HEK293 (cell line): ENCODE data around the gene PTPRA.

Source experiments
- CTCF ChIA-PET: fragments of 350-600 bp; formaldehyde crosslinking; extraction: SDS; loops from one replicate; lab custom pipeline; 2021; ENCODE audit warnings: antibody characterized with exemption; lab: Yijun Ruan, JAX
- POLR2A ChIA-PET: fragments of 300-600 bp; formaldehyde crosslinking; extraction: SDS; loops from one replicate; lab custom pipeline; 2020; ENCODE audit warnings: antibody characterized with exemption, inconsistent platforms; lab: Yijun Ruan, JAX
- H3K27ac ChIP-seq: fragments of 200-500 bp; sonication (Bioruptor generic); 2 replicates; pipeline ENCODE4 v1.5.1; 2014; ENCODE audit warnings: low read depth, low read length, control low read depth, inconsistent platforms; ENCODE audit errors: extremely low read depth
- H3K36me3 ChIP-seq, 2 experiments: fragments of 200-500 bp in 1 of 2; sonication (Bioruptor generic) in 1 of 2; 1 replicate in 1 of 2; 2 replicates in 1 of 2; pipeline ENCODE4 v1.5.1; 2014 to 2017; ENCODE audit warnings: inconsistent platforms in 2 of 2, low read length in 2 of 2; ENCODE audit not compliant: control insufficient read depth in 2 of 2, insufficient read depth in 1 of 2
- H3K4me1 ChIP-seq: fragments of 200-500 bp; sonication (Bioruptor generic); 2 replicates; pipeline ENCODE4 v1.5.1; 2014; ENCODE audit warnings: mild to moderate bottlenecking, low read length, inconsistent platforms; ENCODE audit not compliant: control insufficient read depth, insufficient read depth
- H3K4me3 ChIP-seq: 2 replicates; pipeline ENCODE4 v1.5.1; 2011; ENCODE audit warnings: low read depth, mild to moderate bottlenecking, control low read depth, low read length, moderate library complexity
- H3K9me3 ChIP-seq: fragments of 200-500 bp; sonication (Bioruptor generic); 2 replicates; pipeline ENCODE4 v1.5.1; 2014; ENCODE audit warnings: low read depth, low read length, inconsistent platforms; ENCODE audit not compliant: control insufficient read depth, insufficient read depth
- BCL11B ChIP-seq: fragments of 450-650 bp; formaldehyde crosslinking; IDR thresholded peaks from 2 replicates; pipeline ENCODE4 v1.5.1; 2016; ENCODE audit warnings: low read depth, missing biosample characterization, missing genetic modification characterization
- IKZF3 ChIP-seq: fragments of 450-650 bp; IDR thresholded peaks from 2 replicates; pipeline ENCODE4 v1.5.0; 2018; ENCODE audit warnings: missing biosample characterization, mild to moderate bottlenecking, missing genetic modification characterization, moderate library complexity
- INSM2 ChIP-seq: fragments of 450-650 bp; formaldehyde crosslinking; IDR thresholded peaks from 2 replicates; pipeline ENCODE4 v1.5.1; 2016; ENCODE audit warnings: missing biosample characterization, missing genetic modification characterization
- KLF17 ChIP-seq: fragments of 450-650 bp; formaldehyde crosslinking; IDR thresholded peaks from 2 replicates; pipeline ENCODE4 v1.5.1; 2016; ENCODE audit warnings: missing biosample characterization, missing genetic modification characterization
- KLF7 ChIP-seq: fragments of 450-650 bp; formaldehyde crosslinking; IDR thresholded peaks from 2 replicates; pipeline ENCODE4 v1.5.1; 2016; ENCODE audit warnings: missing biosample characterization, missing genetic modification characterization, borderline replicate concordance
- KLF8 ChIP-seq: fragments of 450-650 bp; formaldehyde crosslinking; IDR thresholded peaks from 2 replicates; pipeline ENCODE4 v1.5.1; 2016; ENCODE audit warnings: missing biosample characterization, missing genetic modification characterization
- SP2 ChIP-seq: fragments of 450-650 bp; formaldehyde crosslinking; IDR thresholded peaks from 2 replicates; pipeline ENCODE4 v1.5.1; 2016; ENCODE audit warnings: missing biosample characterization, missing genetic modification characterization
- TSHZ1 ChIP-seq: fragments of 450-650 bp; formaldehyde crosslinking; IDR thresholded peaks from 2 replicates; pipeline ENCODE4 v1.5.1; 2016; ENCODE audit warnings: missing biosample characterization, missing genetic modification characterization, borderline replicate concordance
- ZNF221 ChIP-seq: fragments of 450-650 bp; formaldehyde crosslinking; IDR thresholded peaks from 2 replicates; pipeline ENCODE4 v1.5.1; 2017; ENCODE audit warnings: missing biosample characterization, missing genetic modification characterization, borderline replicate concordance
- ZNF26 ChIP-seq: fragments of 450-650 bp; formaldehyde crosslinking; IDR thresholded peaks from 2 replicates; pipeline ENCODE4 v1.5.1; 2016; ENCODE audit warnings: missing biosample characterization, missing genetic modification characterization
- ZNF391 ChIP-seq: fragments of 450-650 bp; formaldehyde crosslinking; IDR thresholded peaks from 2 replicates; pipeline ENCODE4 v1.5.1; 2016; ENCODE audit warnings: low read depth, missing biosample characterization, missing genetic modification characterization, borderline replicate concordance
- ZNF433 ChIP-seq: fragments of 450-650 bp; formaldehyde crosslinking; IDR thresholded peaks from 2 replicates; pipeline ENCODE4 v1.5.1; 2016; ENCODE audit warnings: missing biosample characterization, missing genetic modification characterization, low read depth
- ZNF518A ChIP-seq: fragments of 450-650 bp; formaldehyde crosslinking; conservative IDR thresholded peaks from 2 replicates; pipeline ENCODE4 v1.5.1; 2016; ENCODE audit warnings: low read depth, missing biosample characterization, missing genetic modification characterization
- ZNF555 ChIP-seq: fragments of 450-650 bp; formaldehyde crosslinking; conservative IDR thresholded peaks from 2 replicates; pipeline ENCODE4 v1.5.1; 2017; ENCODE audit warnings: missing biosample characterization, mild to moderate bottlenecking, missing genetic modification characterization, inconsistent platforms
- ZNF660 ChIP-seq: fragments of 450-650 bp; IDR thresholded peaks from 2 replicates; pipeline ENCODE4 v1.5.1; 2018; ENCODE audit warnings: missing biosample characterization, mild to moderate bottlenecking, missing genetic modification characterization
- ZNF707 ChIP-seq: fragments of 450-650 bp; formaldehyde crosslinking; IDR thresholded peaks from 2 replicates; pipeline ENCODE4 v1.5.1; 2016; ENCODE audit warnings: missing biosample characterization, missing genetic modification characterization
- ZNF768 ChIP-seq: fragments of 450-650 bp; formaldehyde crosslinking; IDR thresholded peaks from 2 replicates; pipeline ENCODE4 v1.5.1; 2018; ENCODE audit warnings: missing biosample characterization, mild to moderate bottlenecking, missing genetic modification characterization
- ZNF785 ChIP-seq: fragments of 450-650 bp; formaldehyde crosslinking; IDR thresholded peaks from 2 replicates; pipeline ENCODE4 v1.5.1; 2016; ENCODE audit warnings: missing biosample characterization, missing genetic modification characterization
- ZNF792 ChIP-seq: fragments of 450-650 bp; formaldehyde crosslinking; IDR thresholded peaks from 2 replicates; pipeline ENCODE4 v1.5.1; 2016; ENCODE audit warnings: missing biosample characterization, missing genetic modification characterization
- ZNF830 ChIP-seq: fragments of 450-650 bp; IDR thresholded peaks from 2 replicates; pipeline ENCODE4 v1.5.0; 2018; ENCODE audit warnings: missing biosample characterization, missing genetic modification characterization, low read depth, mild to moderate bottlenecking, moderate library complexity
- ZNF843 ChIP-seq: fragments of 450-650 bp; formaldehyde crosslinking; IDR thresholded peaks from 2 replicates; pipeline ENCODE4 v1.5.1; 2016; ENCODE audit warnings: missing biosample characterization, missing genetic modification characterization
- ZSCAN23 ChIP-seq: fragments of 450-650 bp; formaldehyde crosslinking; IDR thresholded peaks from 2 replicates; pipeline ENCODE4 v1.5.1; 2016; ENCODE audit warnings: missing biosample characterization, missing genetic modification characterization

Gene PTPRA

GRCh38 chr20:2932498-2932897 is 59.2 kb downstream of the PTPRA start (continued):
- TF ChIP-seq ZNF391 (tag by site-specific recombination) (no peak), ZNF433 (tag by site-specific recombination) (no peak), BCL11B (tag by site-specific recombination) (no peak)

GRCh38 chr20:2937902-2938301 is 64.6 kb downstream of the PTPRA start:
- no peaks in the 10 kb centered on the region for H3K9me3 ChIP-seq
- POLR2A ChIA-PET, result no interaction called here
- no peaks in the 10 kb centered on the region for H3K4me1 ChIP-seq
- no peak overlapping the region for H3K27ac ChIP-seq
- H3K36me3 ChIP-seq, result peaks cover 0 to 21% of the 10 kb centered on the region in 2 experiments; a peak in 2 of 3 replicates
- H3K4me3 ChIP-seq, result no peak overlapping the region
- CTCF ChIA-PET, result interaction anchor here (0.9 kb wide), 1 partner anchor 14 kb away, joined by 3 read pairs; no protein-coding TSS in a partner anchor
- TF ChIP-seq ZNF843 (tag by site-specific recombination) (no peak), ZNF26 (no peak), KLF8 (tag by site-specific recombination) (no peak), ZNF830 (tag by site-specific recombination) (no peak), ZNF660 (tag by site-specific recombination) (no peak), SP2 (tag by site-specific recombination) (no peak), ZNF707 (tag by site-specific recombination) (no peak), ZNF221 (tag by site-specific recombination) (no peak), ZNF792 (tag by site-specific recombination) (no peak), TSHZ1 (tag by site-specific recombination) (no peak), ZNF555 (no peak), ZNF518A (tag by site-specific recombination) (no peak), ZSCAN23 (no peak), ZNF785 (tag by site-specific recombination) (no peak), KLF7 (tag by site-specific recombination) (no peak), KLF17 (no peak), IKZF3 (tag by site-specific recombination) (no peak), ZNF768 (tag by site-specific recombination) (no peak), INSM2 (tag by site-specific recombination) (no peak)
